GM10266 (cell line): ENCODE results near the gene ZFP3.
"Not testable (repeated sequence)": the region's sequence is repeated elsewhere in the genome, so short reads cannot be mapped to it uniquely, and the experiment has no call there.

Experiments
- DNase-seq: peaks from one replicate; pipeline ENCODE4 v3.0.0; 2012; ENCODE audit errors: extremely low spot score
- TF ChIP-seq, protein P1 (sequence below): IDR thresholded peaks from 2 replicates; pipeline ENCODE4 v1.5.1; 2012; ENCODE audit warnings: mild to moderate bottlenecking, low read depth; ENCODE audit not compliant: control insufficient read depth, insufficient read depth; ENCODE audit errors: missing control alignments

Gene ZFP3

DNA sequence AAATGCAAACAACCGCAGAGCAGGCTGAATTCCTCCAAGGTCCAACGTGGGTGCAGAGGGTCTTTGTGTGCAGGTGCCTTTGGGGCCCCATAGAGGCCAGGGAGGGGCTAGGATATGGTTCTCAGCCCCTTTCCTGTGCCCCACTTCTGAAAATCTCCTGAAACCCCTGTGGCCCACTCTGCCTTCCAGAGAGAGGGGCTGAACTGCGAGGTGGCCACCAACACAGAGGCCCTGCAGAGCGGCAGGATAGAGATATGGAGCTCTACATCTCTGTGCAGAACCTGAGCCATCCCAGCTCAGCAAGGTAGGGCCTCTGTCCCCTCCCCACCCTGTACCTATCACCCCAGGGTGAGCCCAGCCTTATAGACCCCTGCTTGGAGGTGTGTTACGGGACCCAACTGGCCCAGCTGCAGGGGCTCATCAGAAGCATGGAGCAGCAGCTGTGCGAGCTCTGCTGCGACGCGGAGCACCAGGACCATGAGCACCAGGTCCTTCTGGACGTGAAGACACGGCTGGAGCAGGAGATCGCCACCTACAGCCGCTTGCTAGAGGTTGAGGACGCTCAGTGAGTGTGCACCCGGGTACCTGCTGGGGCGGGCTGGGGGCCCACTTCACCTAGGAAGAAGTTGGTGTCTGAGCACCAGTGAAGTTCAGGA is 43.0 kb downstream of the ZFP3 start:
- TF ChIP-seq, protein P1, sequence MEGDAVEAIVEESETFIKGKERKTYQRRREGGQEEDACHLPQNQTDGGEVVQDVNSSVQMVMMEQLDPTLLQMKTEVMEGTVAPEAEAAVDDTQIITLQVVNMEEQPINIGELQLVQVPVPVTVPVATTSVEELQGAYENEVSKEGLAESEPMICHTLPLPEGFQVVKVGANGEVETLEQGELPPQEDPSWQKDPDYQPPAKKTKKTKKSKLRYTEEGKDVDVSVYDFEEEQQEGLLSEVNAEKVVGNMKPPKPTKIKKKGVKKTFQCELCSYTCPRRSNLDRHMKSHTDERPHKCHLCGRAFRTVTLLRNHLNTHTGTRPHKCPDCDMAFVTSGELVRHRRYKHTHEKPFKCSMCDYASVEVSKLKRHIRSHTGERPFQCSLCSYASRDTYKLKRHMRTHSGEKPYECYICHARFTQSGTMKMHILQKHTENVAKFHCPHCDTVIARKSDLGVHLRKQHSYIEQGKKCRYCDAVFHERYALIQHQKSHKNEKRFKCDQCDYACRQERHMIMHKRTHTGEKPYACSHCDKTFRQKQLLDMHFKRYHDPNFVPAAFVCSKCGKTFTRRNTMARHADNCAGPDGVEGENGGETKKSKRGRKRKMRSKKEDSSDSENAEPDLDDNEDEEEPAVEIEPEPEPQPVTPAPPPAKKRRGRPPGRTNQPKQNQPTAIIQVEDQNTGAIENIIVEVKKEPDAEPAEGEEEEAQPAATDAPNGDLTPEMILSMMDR = no peak
- DNase-seq = no peak

GRCh38 chr17:5122056-5122455 is 43.8 kb downstream of the ZFP3 start:
- not testable (repeated sequence) for DNase-seq

- TF ChIP-seq, protein P1 = no peak
- no peak for DNase-seq
These were observed 44.5 kb downstream of the ZFP3 start for GRCh38 chr17:5122586-5123342.

DNA sequence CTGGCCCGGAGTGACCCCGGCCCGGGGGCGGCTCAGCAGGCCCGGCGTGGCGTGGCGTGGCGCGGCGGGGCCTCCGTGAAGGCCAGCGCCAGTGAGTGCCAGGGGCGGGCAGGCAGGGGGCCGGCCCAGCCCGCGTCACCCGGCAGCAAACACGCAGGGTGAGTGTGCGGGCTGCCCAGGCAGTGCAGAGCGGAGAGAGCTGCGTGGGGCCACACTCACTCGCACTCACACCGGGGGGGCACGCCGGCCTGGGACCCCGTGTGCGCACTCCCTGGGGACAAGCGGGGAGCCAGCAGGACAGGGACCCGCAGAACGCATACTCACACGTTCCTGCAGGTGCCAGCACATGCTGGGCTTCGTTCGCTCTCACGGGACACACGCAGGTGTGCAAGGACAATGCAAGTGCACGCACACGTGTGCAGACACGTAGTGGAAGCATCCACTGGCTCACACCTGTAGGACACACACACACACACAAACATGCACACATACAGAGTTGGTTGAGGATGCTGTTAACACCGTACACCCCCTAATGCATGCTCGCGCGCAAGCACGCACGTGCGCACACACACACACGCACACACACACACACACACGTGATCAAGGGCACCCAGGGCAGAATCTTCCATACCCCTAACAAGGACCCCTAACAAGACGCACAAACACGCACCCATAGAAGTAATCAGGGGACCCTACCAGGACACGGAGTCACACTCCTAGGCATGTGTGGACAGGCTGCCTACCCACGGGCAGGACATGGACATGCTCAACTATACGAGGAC is 45.3 kb downstream of the ZFP3 start:
- TF ChIP-seq, protein P1 = no peak
- DNase-seq = no peak

DNA sequence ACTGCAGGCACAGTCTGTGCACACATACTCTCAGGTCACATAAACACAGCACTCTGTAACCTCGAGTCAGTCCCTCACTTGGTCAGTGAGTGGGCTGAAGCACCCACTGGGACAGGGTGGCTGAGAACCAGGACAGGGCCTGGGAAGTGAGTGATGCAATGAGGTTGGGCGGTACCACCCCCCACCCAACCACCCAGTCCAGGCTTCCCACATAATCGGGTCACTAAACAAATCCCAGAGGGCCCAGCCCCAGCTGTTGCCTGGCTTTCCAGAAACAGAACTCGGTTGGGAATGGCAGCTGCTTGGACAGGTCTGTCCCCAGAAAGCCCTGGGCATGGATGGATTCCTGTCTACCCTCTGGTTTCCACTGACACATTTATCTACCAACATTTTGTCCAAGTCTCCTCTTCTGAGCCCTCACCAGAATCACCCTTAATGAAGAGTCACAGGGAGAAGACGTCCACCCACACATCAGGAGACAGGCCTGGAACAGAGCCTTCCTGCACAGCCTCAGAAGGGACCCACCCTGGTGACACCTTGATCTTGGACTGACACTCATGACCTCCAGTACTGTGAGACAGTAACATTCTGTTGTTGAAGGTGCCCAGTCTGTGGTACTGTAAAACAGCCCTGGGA is 46.0 kb downstream of the ZFP3 start:
- not testable (repeated sequence) for DNase-seq

DNA sequence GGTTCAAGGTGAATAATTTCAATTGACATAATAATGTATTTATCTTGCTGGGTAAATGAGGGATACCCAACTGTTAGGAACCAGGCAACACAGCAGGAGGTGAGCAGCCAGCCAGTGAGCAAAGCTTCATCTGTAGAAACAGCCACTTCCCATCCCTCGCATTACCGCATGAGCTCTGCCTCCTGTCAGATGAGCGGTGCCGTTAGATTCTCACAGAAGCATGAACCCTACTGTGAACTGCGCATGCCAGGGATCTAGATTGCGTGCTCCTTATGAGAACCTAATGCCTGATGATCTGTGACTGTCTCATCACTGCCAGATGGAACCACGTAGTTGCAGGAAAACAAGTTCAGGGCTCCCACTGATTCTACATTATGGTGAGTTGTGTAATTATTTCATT is 46.6 kb downstream of the ZFP3 start:
- not testable (repeated sequence) for DNase-seq

- TF ChIP-seq, protein P1 = no peak
- DNase-seq = no peak
These were observed 48.6 kb downstream of the ZFP3 start for GRCh38 chr17:5126719-5127488.

- TF ChIP-seq, protein P1 = no peak
- no peak for DNase-seq
These were observed 49.6 kb downstream of the ZFP3 start for GRCh38 chr17:5127910-5128309.

GRCh38 chr17:5128387-5128786 is 50.1 kb downstream of the ZFP3 start:
- DNase-seq = not testable (repeated sequence)
